Loucy (cell line): ENCODE measurements around the gene MPPED2.

Source experiments
- H2AFZ ChIP-seq: fragments of 200-600 bp; sonication (generic); 2 replicates; pipeline ENCODE4 v1.6.0; 2016; ENCODE audit warnings: antibody characterized with exemption, mild to moderate bottlenecking, low read length, moderate library complexity
- H3F3A ChIP-seq: fragments of 200-600 bp; 2 replicates; pipeline ENCODE4 v1.6.0; 2016; ENCODE audit warnings: antibody characterized with exemption, low read depth, mild to moderate bottlenecking
- H3K27me3 ChIP-seq: fragments of 200-600 bp; sonication (generic); 2 replicates; pipeline ENCODE4 v1.6.1; 2014; ENCODE audit warnings: low read length, mild to moderate bottlenecking; ENCODE audit not compliant: insufficient read depth, poor library complexity, severe bottlenecking
- H3K36me3 ChIP-seq: fragments of 200-600 bp; sonication (generic); 2 replicates; pipeline ENCODE4 v1.6.1; 2016; ENCODE audit warnings: low read length; ENCODE audit not compliant: insufficient read depth
- H3K4me1 ChIP-seq: fragments of 200-600 bp; sonication (generic); 2 replicates; pipeline ENCODE4 v1.5.1; 2014; ENCODE audit warnings: low read length, mild to moderate bottlenecking; ENCODE audit not compliant: insufficient read depth, poor library complexity, severe bottlenecking
- H3K4me2 ChIP-seq: fragments of 200-600 bp; sonication (generic); 2 replicates; pipeline ENCODE4 v1.6.0; 2014; ENCODE audit warnings: antibody characterized with exemption, low read length, low read depth, mild to moderate bottlenecking; ENCODE audit not compliant: poor library complexity, severe bottlenecking
- H3K4me3 ChIP-seq: fragments of 200-600 bp; sonication (generic); 2 replicates; pipeline ENCODE4 v1.5.1; 2014; ENCODE audit warnings: low read length, mild to moderate bottlenecking, mixed read lengths; ENCODE audit not compliant: poor library complexity, severe bottlenecking
- H3K79me2 ChIP-seq: fragments of 200-600 bp; sonication (generic); 2 replicates; pipeline ENCODE4 v1.6.1; 2014; ENCODE audit warnings: low read length; ENCODE audit not compliant: insufficient read depth
- H3K9ac ChIP-seq: fragments of 200-600 bp; sonication (generic); 2 replicates; pipeline ENCODE4 v1.6.0; 2014; ENCODE audit warnings: mild to moderate bottlenecking, low read depth, low read length, moderate library complexity; ENCODE audit not compliant: poor library complexity, severe bottlenecking
- H3K9me2 ChIP-seq: fragments of 200-600 bp; sonication (generic); replicated peaks from 2 replicates; pipeline ENCODE4 v1.6.1; 2016; ENCODE audit warnings: low read depth, low read length, mixed read lengths
- H3K9me3 ChIP-seq: fragments of 200-600 bp; sonication (generic); 2 replicates; pipeline ENCODE4 v1.6.1; 2014; ENCODE audit warnings: mild to moderate bottlenecking, antibody characterized with exemption, low read length, low read depth; ENCODE audit not compliant: insufficient read depth
- H4K20me1 ChIP-seq: fragments of 200-600 bp; sonication (generic); 2 replicates; pipeline ENCODE4 v1.6.0; 2014; ENCODE audit warnings: antibody characterized with exemption, low read length, mild to moderate bottlenecking; ENCODE audit not compliant: insufficient read depth, poor library complexity, severe bottlenecking
- CTCF ChIP-seq: fragments of 200-600 bp; sonication (generic); conservative IDR thresholded peaks from 2 replicates; pipeline ENCODE4 v1.5.1; 2014; ENCODE audit warnings: mild to moderate bottlenecking, antibody characterized with exemption, low read length
- EZH2phosphoT487 ChIP-seq: fragments of 200-600 bp; IDR thresholded peaks from 2 replicates; pipeline ENCODE4 v1.6.1; 2018; ENCODE audit warnings: antibody characterized with exemption, mild to moderate bottlenecking, moderate library complexity, borderline replicate concordance

MPPED2 gene

GRCh38 chr11:30489076-30489475, 97.1 kb downstream of the MPPED2 start:
- no peak overlapping the region for H3K4me2 ChIP-seq

GRCh38 chr11:30488304-30488998, 97.7 kb downstream of the MPPED2 start:
- H3K9ac ChIP-seq: no peak overlapping the region
- no peak overlapping the region for H2AFZ ChIP-seq
- no peaks in the 10 kb centered on the region for H3K27me3 ChIP-seq
- H3K4me3 ChIP-seq: no peak overlapping the region
- H4K20me1 ChIP-seq: no peaks in the 10 kb centered on the region
- no peaks in the 10 kb centered on the region for H3K9me3 ChIP-seq
- TF ChIP-seq EZH2phosphoT487 (no peak), CTCF (no peak)
- no peaks in the 10 kb centered on the region for H3K79me2 ChIP-seq
- no peak overlapping the region for H3K4me2 ChIP-seq
- H3F3A ChIP-seq: no peaks in the 10 kb centered on the region
- H3K9me2 ChIP-seq: no peaks in the 10 kb centered on the region
- no peaks in the 10 kb centered on the region for H3K4me1 ChIP-seq
- H3K36me3 ChIP-seq: no peaks in the 10 kb centered on the region

More at GRCh38 chr11:30489076-30489475, 97.1 kb downstream of the MPPED2 start:
- H2AFZ ChIP-seq: no peak overlapping the region
- H3K4me3 ChIP-seq: no peak overlapping the region
- no peaks in the 10 kb centered on the region for H4K20me1 ChIP-seq
- H3K27me3 ChIP-seq: no peaks in the 10 kb centered on the region
- H3K9me3 ChIP-seq: no peaks in the 10 kb centered on the region
- H3K4me1 ChIP-seq: no peaks in the 10 kb centered on the region
- no peaks in the 10 kb centered on the region for H3K36me3 ChIP-seq
- no peak for TF ChIP-seq CTCF
- no peak for TF ChIP-seq EZH2phosphoT487
- H3K79me2 ChIP-seq: no peaks in the 10 kb centered on the region
- H3F3A ChIP-seq: no peaks in the 10 kb centered on the region
- H3K9me2 ChIP-seq: no peaks in the 10 kb centered on the region
- H3K9ac ChIP-seq: no peak overlapping the region

- H3K9me2 ChIP-seq: no peaks in the 10 kb centered on the region
- H3K9me3 ChIP-seq: no peaks in the 10 kb centered on the region
- no peak overlapping the region for H3K9ac ChIP-seq
- H4K20me1 ChIP-seq: no peaks in the 10 kb centered on the region
- no peaks in the 10 kb centered on the region for H3K27me3 ChIP-seq
- no peak overlapping the region for H2AFZ ChIP-seq
- no peak overlapping the region for H3K4me3 ChIP-seq
- H3K4me1 ChIP-seq: no peaks in the 10 kb centered on the region
- no peaks in the 10 kb centered on the region for H3K79me2 ChIP-seq
- no peak for TF ChIP-seq CTCF
- TF ChIP-seq EZH2phosphoT487: no peak
- no peaks in the 10 kb centered on the region for H3F3A ChIP-seq
- H3K36me3 ChIP-seq: no peaks in the 10 kb centered on the region
- H3K4me2 ChIP-seq: no peak overlapping the region
Measured at GRCh38 chr11:30487200-30487898, 98.8 kb downstream of the MPPED2 start.
